ENCODE results near the gene IL1A. TPM values are rescaled to one million over a fixed set of nuclear protein-coding genes. Genes with fewer than 3 reads are reported as not detected.
A peak's percentile ranks its signal among the peaks of the same experiment; 100 is the strongest.

Gene IL1A
- total and polyA plus RNA-seq, 9 of the 15 experiments (the other 6 are each of a cell fraction or from before 2014, with no cell fraction given), result 0.03 to 0.27 (median 0.14) TPM; not detected in 2

DNA sequence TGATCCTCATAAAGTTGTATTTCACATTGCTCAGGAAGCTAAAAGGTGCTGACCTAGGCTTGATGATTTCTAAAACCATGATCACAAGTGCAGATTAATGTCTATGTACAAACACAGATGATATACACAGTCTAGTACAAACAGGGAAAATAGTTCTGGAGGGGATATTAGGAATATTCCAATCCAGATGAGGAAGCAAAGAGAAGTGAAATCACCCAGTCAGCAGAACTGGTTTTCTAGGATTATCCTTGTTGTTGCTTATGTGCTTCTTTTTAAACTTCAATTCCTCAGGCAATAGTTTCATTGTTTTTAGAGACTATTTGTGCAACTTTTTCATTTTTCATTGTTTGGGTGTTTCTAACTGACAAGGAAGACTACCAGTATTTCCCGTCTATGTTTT, 4.7 kb downstream of the IL1A start (continued):
- TF ChIP-seq CUX1 (CRISPR knock-in tag; IDR thresholded peaks at IDR 0.05), result no peak
- peak; percentile 38; the same call in 1 of the 2 replicates for TF ChIP-seq MAFF (IDR thresholded peaks at IDR 0.05; ENCODE audit: low read length)
- TF ChIP-seq ZNF431 (CRISPR knock-in tag; IDR thresholded peaks at IDR 0.05), result no peak
- peak; percentile 56 for TF ChIP-seq MAFG (tag; conservative IDR thresholded peaks at IDR 0.05)
- peak; percentile 75 for TF ChIP-seq C11orf30 (IDR thresholded peaks at IDR 0.05; ENCODE audit: low read depth)
- TF ChIP-seq NCOR1 (IDR thresholded peaks at IDR 0.05), result no peak

- no peaks in the 10 kb centered on the region for H3K9me3 ChIP-seq (replicated peaks; ENCODE audit: control insufficient read depth, insufficient read depth, low read depth, low read length)
- DNase-seq (ENCODE audit: extremely low read depth in 1 of 4, low spot score in 3 of 4) (no peak), FAIRE-seq (no peak), ATAC-seq (no peak)
- H2AFZ ChIP-seq (ENCODE audit: low read depth, low read length), result no peak overlapping the region
- no peaks in the 10 kb centered on the region for H3K27me3 ChIP-seq (ENCODE audit: control insufficient read depth in 2 of 2, insufficient read depth in 2 of 2, low read length in 2 of 2)
- ChIA-PET POLR2A (no interaction called here), CTCF (ENCODE audit: low intra/inter-chr PET ratio) (no interaction called here)
- H3K36me3 ChIP-seq (ENCODE audit: control insufficient read depth, insufficient read depth, low read length), result no peaks in the 10 kb centered on the region
- no peak overlapping the region for H3K27ac ChIP-seq (ENCODE audit: extremely low read depth, low read depth, low read length)
- no peak overlapping the region for H3K4me2 ChIP-seq (ENCODE audit: insufficient read depth, low read length)
- in situ Hi-C loops (cut with MboI), result no loop called here
- no TSS peak for BruUV-seq (replicated peaks)
- H3K79me2 ChIP-seq (ENCODE audit: control insufficient read depth, insufficient read depth, low read length), result no peaks in the 10 kb centered on the region
- H3K9me1 ChIP-seq (ENCODE audit: control insufficient read depth, insufficient read depth, low read length), result no peaks in the 10 kb centered on the region
- no peak overlapping the region for H3K9ac ChIP-seq (ENCODE audit: insufficient read depth in 1 of 2, low read depth in 2 of 2, low read length in 2 of 2)
- no peak overlapping the region for H3K4me3 ChIP-seq
- 0 out of 5 replicates have a peak, but pooled peaks cover 0 to 5% of the 10 kb centered on the region in 2 experiments for H3K4me1 ChIP-seq (replicated peaks in 1 of 2; ENCODE audit: control insufficient read depth in 2 of 2, insufficient read depth in 2 of 2, low read length in 2 of 2)
- no peaks in the 10 kb centered on the region for H4K20me1 ChIP-seq (replicated peaks; ENCODE audit: control insufficient read depth, insufficient read depth, low read length)
- intact Hi-C loops (cut with micrococcal nuclease), result no loop called here
- TF ChIP-seq SMARCB1 (IDR thresholded peaks at IDR 0.05; ENCODE audit: insufficient read length, low read depth) (no peak), ZNF217 (CRISPR knock-in tag; IDR thresholded peaks at IDR 0.05) (no peak), TAF7 (tag; IDR thresholded peaks at IDR 0.05) (no peak), ZBTB43 (CRISPR knock-in tag; IDR thresholded peaks at IDR 0.05) (no peak), ZNF121 (CRISPR knock-in tag; conservative IDR thresholded peaks at IDR 0.05) (no peak), ELF4 (CRISPR knock-in tag; IDR thresholded peaks at IDR 0.05) (no peak), E2F5 (CRISPR knock-in tag; IDR thresholded peaks at IDR 0.05) (no peak)
- TF ChIP-seq, protein P1, sequence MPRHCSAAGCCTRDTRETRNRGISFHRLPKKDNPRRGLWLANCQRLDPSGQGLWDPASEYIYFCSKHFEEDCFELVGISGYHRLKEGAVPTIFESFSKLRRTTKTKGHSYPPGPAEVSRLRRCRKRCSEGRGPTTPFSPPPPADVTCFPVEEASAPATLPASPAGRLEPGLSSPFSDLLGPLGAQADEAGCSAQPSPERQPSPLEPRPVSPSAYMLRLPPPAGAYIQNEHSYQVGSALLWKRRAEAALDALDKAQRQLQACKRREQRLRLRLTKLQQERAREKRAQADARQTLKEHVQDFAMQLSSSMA (CRISPR knock-in tag; IDR thresholded peaks at IDR 0.05), result no peak
Observed at GRCh38 chr2:112777036-112777435, 7.3 kb downstream of the IL1A start.

All from K562 (cell line).